Lung microvascular endothelial cell (primary cell): ENCODE results near the gene CYP39A1. TPM values are rescaled to one million over a fixed set of nuclear protein-coding genes. Genes with fewer than 3 reads are reported as not detected.

Experiments used
- DNase-seq, 2 donors: peaks; one replicate each; pipeline versions ENCODE4 v3.0.0 to v3.0.0-alpha.2; 2010; ENCODE audit warnings: low read depth in 2 of 2
- total RNA-seq: library from RNA; depleted of rRNA; stranded (reverse); fragments of >200 nt; gene quantifications from 2 replicates; pipeline ENCODE4 v1.2.1, GENCODE V29; 2014

Gene CYP39A1
- total RNA-seq, 1 donor from 2014 or later, result 0.60 TPM

DNA sequence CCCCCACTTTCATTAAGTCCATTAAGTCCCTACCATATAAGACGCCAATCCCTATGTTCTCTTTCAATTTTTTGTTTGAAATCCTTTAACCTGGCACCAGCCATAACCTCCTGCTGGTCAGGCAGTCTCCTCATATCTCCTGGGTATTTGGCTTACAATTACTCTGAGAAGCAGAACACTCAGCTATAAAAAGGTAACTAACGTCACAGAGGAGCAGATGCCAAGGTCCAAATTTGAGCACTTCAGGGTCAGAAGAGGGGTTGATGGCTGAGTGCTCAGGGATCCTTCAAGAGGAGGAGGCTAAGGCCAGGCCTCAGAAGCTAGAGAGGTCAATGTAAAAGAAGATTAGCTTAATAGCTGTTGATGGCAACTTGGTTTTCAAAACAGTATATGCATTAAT, 139.1 kb downstream of the CYP39A1 start:
- no peak for DNase-seq

DNA sequence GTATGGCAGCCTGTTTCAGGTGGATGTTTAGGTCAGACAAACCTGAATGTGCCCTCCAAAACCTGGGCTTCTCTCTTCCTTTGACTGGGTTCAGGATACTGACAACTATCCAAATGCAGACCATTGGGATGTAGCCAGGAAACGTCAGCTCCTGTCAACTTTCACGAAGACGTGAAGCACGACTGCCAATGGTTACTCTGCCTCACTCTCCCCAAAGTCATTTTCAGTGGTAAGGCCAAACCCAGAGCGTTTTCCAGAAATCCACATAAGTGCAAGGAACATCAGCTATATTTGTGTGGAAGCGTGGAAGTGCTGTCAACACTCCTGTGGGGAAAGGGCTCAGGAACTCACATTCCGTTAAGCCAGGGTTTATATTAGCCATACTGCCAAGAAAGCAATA, 141.3 kb downstream of the CYP39A1 start:
- no peak for DNase-seq

DNA sequence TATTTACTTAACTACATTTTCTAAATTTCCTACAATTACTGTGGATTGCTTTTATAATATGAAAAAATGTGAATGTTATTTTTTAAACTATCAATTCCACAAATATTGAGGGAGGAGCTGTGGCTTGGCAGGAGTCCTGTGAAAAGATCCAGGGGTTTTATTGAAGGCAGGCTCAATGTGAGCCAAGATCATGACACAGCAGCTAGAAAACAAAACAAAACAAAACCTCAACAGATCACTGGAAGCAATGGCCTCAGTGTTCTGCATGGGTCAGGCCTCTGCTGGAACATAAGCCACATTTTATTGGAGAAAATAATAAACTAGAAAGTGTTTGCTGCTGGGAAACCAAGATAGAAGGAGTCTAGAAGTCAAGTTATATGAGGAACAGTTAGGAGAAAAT, 142.0 kb downstream of the CYP39A1 start:
- DNase-seq, result no peak

DNA sequence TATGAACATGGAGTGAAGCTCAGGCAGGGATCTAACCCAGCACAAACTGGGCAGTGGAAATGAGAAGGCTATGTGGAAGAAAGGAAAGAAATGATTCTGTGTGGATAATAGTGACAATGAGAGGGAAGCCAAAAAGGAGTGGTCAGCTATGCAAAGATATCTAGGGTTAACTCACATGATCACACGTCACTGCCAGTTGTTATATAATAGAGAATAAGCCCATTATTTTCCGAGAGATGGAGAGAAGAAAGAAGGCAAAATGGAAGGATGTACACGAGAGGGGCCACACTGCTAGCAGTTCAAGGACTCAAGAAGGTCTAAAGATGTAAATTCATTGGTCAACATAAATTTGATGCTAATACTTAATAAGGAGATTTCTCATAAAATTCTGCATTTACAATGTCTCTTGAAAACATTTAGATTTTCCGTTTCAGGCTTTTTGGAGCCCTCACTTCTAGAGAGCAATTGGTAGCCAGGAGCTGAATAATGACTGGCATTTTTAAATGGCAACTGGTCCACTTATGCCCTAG, 142.6 kb downstream of the CYP39A1 start:
- no peak for DNase-seq

DNA sequence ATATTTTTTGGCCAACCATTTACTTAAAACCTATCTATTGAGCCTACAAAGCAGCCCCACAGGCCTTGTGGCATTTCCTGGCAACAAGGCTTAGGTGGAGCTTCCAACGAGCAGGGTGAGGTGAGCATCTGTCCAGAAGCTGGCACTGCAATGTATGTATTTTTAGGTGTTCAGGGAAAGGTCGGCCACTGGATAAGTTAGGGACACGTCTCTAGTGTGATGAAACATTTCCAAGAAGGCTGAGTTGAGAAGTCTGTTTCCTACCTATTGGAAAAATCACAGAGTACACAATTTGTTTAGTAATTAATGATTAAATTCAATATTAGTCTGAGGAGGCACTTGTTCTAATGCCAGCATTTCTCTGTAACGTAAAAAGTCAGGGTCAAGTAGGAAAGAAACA, 143.6 kb downstream of the CYP39A1 start:
- DNase-seq, result no peak

DNA sequence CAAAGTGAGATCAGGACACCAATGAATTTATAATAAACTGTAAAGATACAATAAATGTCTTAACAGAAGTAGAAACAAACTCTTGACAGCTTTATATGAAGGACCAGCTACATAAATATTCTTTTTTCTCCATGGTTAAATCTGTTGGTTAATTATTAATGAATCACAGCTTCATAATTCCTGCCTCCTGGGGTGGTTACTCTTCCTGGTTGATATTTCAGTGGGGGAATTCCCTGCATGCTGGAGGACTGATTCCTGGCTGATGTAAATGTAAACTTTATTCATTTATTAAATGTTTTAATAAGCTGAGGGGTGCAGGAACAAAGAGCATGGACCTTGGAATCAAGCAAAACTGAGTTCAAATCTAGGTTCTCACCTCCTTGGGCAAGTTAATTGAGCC, 145.2 kb downstream of the CYP39A1 start:
- no peak for DNase-seq

DNA sequence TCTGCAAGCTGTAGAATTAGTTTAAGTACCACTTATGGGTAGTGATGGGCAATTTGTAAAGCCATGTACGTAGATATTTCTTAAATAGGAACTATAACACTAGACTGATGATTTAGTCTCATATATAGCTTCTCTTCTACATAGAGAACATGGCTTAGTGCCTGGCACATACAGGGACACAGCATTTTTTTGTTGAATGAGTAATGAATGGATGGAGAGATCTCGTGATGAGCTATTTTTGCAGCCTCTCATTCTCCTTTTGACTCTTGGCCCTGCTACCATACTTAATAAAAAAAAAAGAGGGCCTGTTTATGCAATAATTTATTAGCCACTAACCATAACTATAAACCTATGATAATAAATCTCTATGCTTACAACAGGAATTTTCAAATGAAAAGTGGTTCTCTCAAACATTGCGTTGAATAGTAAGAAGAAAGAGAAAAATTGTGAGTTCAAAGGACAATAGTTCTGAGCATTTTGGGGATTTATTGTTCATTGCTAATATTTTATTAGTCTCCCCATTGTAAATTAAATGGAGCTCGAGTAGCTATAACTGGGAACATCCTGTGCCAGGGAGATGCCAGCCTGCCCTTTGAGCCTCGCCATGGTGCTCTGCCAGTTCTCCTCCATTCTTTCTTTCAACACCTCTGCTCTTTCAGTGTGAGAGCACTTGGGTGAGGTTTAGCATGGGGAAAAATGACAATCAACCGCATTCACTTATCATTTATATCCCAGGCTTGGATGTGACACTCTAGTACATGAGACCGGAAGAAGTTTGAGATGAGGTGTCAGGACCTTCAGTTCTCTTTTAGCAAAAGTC, 146.7 kb downstream of the CYP39A1 start:
- DNase-seq, result no peak

DNA sequence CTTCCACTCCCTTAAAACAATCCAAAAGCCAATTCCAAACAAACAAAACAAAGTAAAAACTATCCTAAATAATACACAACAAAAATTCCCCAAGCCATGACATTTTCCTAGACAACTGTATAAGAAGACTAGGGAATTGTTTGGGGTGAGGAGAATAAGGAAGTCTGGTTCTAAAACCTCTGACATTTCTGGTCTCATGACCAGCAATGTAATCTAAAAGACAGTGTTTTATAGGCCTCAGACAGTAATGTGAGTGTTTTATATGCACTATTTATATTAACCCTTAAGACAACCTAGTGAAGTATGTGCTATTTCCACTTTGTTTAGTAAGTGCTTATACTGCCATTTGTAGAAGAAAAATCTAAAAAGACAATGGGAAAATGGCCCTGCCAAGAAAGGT, 148.4 kb downstream of the CYP39A1 start:
- no peak for DNase-seq

DNA sequence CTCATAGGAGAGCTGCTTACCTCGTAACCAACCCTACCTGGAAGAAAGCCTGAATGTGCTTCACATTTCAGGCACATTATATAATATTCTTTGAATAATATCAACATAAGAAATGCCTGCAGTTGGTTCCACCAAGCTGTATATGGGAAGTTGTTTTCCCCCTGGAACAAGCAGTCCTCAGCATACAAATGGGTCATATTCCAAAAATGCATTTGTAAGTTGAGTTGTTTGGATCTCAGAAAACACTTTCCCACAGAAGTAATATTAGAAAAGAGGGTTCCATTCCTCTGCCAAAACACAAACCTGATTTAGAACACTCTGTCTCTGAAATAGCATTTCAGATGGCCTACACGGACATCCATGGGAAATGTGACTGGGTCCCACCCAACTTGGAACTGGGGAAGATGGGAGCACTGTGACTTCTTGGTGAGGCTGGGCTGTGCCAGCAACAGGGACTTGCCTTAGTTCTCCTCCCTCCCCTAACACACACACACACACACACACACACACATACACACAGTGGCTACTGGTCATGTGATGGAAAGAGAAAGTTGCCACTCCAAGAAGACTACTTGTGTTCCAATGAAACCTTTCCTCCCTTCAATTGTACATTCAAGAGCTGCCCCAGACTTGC, 150.0 kb downstream of the CYP39A1 start:
- DNase-seq, result no peak

DNA sequence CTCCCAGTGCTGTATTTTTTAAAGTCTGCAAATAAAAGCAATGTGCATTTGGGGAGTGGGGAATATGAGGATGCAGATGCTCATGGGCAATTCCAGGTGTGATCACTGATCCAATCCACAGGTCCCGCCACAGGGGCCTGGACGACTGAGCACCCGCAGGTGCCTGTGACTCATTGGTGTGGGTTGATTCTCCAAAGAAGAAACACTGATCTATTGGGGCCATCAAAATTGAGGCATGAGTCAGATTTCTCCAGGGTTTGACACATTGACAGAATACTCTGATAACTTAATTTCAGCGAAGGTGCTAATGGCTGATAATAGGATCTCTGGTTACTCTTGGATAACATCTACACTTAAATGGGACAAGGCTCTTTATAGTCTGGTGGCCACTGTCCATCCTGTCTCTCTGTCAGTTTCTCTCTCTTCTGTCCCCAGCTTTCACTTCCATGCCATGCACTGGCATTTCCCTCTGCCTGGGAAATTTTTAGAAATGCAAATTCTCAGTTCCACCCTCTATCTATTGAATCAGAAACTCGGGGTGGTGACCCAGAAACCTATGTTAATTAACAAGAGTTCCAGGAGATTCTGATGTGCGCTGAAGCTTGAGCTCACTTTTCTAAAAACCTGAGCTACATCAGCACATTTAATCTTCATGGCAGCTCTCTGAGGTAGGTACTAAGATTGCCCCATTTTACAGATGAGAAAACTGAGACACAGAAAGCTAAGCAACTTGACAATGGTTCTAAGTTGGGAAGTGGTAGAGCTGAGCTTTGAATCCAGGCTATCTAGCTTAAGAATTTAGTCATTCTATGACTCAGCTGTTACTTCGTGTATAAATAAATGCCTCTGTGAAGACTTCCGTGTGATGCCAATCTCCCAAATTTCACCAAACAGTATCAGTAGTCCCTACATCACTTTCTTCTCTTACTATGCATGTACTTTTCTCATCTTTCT, 151.2 kb downstream of the CYP39A1 start:
- DNase-seq, result no peak

DNA sequence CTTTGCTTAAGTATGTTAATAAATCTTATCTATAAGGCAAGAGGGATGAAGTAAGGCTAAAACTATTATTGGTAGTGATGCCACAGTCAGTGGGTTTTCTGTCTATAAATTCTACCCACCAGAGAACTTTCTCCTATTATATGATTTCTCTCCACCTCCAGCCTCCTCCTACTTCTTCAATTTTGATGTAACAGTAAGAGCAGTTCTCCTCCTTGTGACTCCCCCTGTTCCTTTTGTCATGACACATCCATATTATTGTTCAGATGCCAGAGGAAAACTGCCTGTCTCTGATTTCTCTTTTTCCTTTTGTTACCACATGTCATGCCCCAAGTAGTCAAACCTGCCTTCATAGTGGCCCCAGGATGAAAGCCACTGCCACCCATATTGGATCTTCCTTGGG, 152.2 kb downstream of the CYP39A1 start:
- DNase-seq, result no peak

Other genes with a start within 250 kb of the CYP39A1 start
- gene RCAN2, start 161.4 kb downstream of the CYP39A1 start, total RNA-seq, result under 0.01 TPM in 1 of 2 replicates, not detected in the other
- gene SLC25A27, start 157 bp upstream of the CYP39A1 start, total RNA-seq, result 0.22 and 1.4 TPM in 2 replicates
- under 0.01 TPM in 1 of 2 replicates, not detected in the other for gene TDRD6, start 35.1 kb upstream of the CYP39A1 start, total RNA-seq
- gene PLA2G7, start 82.6 kb upstream of the CYP39A1 start, total RNA-seq, result not detected in 2 replicates
- gene ANKRD66, start 94.1 kb upstream of the CYP39A1 start, total RNA-seq, result not detected in 2 replicates
- gene MEP1A, start 140.6 kb upstream of the CYP39A1 start, total RNA-seq, result not detected in 2 replicates